Lower leg skin (tissue), 3 donors: ENCODE measurements around the gene FAM149A.

Experiments used
- CTCF ChIP-seq, 3 donors: fragments of 450-650 bp; IDR thresholded peaks; one replicate each; pipeline ENCODE4 v1.5.1; 2016; ENCODE audit warnings: antibody characterized with exemption in 3 of 3, mild to moderate bottlenecking in 3 of 3, moderate library complexity in 2 of 3
- POLR2A ChIP-seq, 2 donors: fragments of 450-650 bp; IDR thresholded peaks; one replicate each; pipeline ENCODE4 v1.6.1; 2016 to 2017; ENCODE audit warnings: antibody characterized with exemption in 2 of 2, mild to moderate bottlenecking in 1 of 2, moderate library complexity in 1 of 2

GRCh38 chr4:186200516-186200915, 96.0 kb downstream of the FAM149A start:
- no peak for TF ChIP-seq POLR2A (IDR thresholded peaks at IDR 0.05)
- no peak for TF ChIP-seq CTCF (IDR thresholded peaks at IDR 0.05)
